Hepatocyte (in vitro differentiated cells): Measurements from ENCODE around the gene RASSF7. TPM values are rescaled to one million over a fixed set of nuclear protein-coding genes. Genes with fewer than 3 reads are reported as not detected.

ENCODE experiments used
- DNase-seq: peaks from one replicate; pipeline ENCODE4 v3.0.0-alpha.2; 2016; ENCODE audit warnings: low spot score
- H2AFZ ChIP-seq: fragments of 200-600 bp; sonication (generic); 2 replicates; pipeline ENCODE4 v1.6.0; 2016; ENCODE audit warnings: antibody characterized with exemption, mild to moderate bottlenecking
- H3K27ac ChIP-seq: fragments of 200-600 bp; sonication (generic); 2 replicates; pipeline ENCODE4 v1.5.1; 2016; ENCODE audit warnings: mild to moderate bottlenecking
- H3K27me3 ChIP-seq: fragments of 200-600 bp; sonication (generic); 2 replicates; pipeline ENCODE4 v1.6.1; 2016
- H3K36me3 ChIP-seq: fragments of 200-600 bp; sonication (generic); replicated peaks from 2 replicates; pipeline ENCODE4 v1.5.1; 2016; ENCODE audit warnings: low read depth; ENCODE audit not compliant: insufficient read depth
- H3K4me1 ChIP-seq: fragments of 200-600 bp; sonication (generic); 2 replicates; pipeline ENCODE4 v1.5.1; 2016; ENCODE audit warnings: mild to moderate bottlenecking, moderate library complexity; ENCODE audit not compliant: insufficient read depth
- H3K4me2 ChIP-seq: fragments of 200-600 bp; sonication (generic); 2 replicates; pipeline ENCODE4 v1.6.0; 2016
- H3K4me3 ChIP-seq: fragments of 200-600 bp; sonication (generic); 2 replicates; pipeline ENCODE4 v1.5.1; 2016; ENCODE audit warnings: mild to moderate bottlenecking
- H3K79me2 ChIP-seq: fragments of 200-600 bp; sonication (generic); 2 replicates; pipeline ENCODE4 v1.6.0; 2017; ENCODE audit warnings: mild to moderate bottlenecking
- H3K9me2 ChIP-seq: fragments of 200-600 bp; sonication (generic); replicated peaks from 2 replicates; pipeline ENCODE4 v1.6.0; 2017; ENCODE audit warnings: mild to moderate bottlenecking; ENCODE audit not compliant: insufficient read depth
- H3K9me3 ChIP-seq: fragments of 200-600 bp; sonication (generic); 2 replicates; pipeline ENCODE4 v1.5.1; 2016; ENCODE audit warnings: low read depth, mild to moderate bottlenecking
- H4K20me1 ChIP-seq: fragments of 200-600 bp; sonication (generic); 2 replicates; pipeline ENCODE4 v1.6.0; 2016; ENCODE audit warnings: mild to moderate bottlenecking; ENCODE audit not compliant: insufficient read depth, poor library complexity, severe bottlenecking
- CTCF ChIP-seq: fragments of 200-600 bp; sonication (generic); IDR thresholded peaks from 2 replicates; pipeline ENCODE4 v1.5.1; 2016; ENCODE audit warnings: antibody characterized with exemption, mild to moderate bottlenecking; ENCODE audit not compliant: poor library complexity
- EZH2 ChIP-seq: fragments of 200-600 bp; sonication (generic); IDR thresholded peaks from 2 replicates; pipeline ENCODE4 v1.6.1; 2016; ENCODE audit warnings: antibody characterized with exemption, mild to moderate bottlenecking, borderline replicate concordance
- EZH2phosphoT487 ChIP-seq: fragments of 200-600 bp; sonication (generic); IDR thresholded peaks from one replicate; pipeline ENCODE4 v1.6.1; 2018; ENCODE audit warnings: antibody characterized with exemption, mild to moderate bottlenecking, low read depth, moderate library complexity; ENCODE audit not compliant: unreplicated experiment, severe bottlenecking
- WGBS: methylation state at CpG from one replicate; pipeline ENCODE4 v1.1.6; 2016; ENCODE audit warnings: low lambda C conversion rate; ENCODE audit errors: missing lambda C conversion rate; 5-methylcytosine and 5-hydroxymethylcytosine counted together
- polyA plus RNA-seq: library from polyadenylated mRNA; unstranded; fragments of >200 nt; fragmentation: Nextera tagmentation; extraction: Ambion mirVana; gene quantifications from 2 replicates; pipeline ENCODE4 v1.2.1, GENCODE V29; 2016
- total RNA-seq: library from RNA; depleted of rRNA; stranded (reverse); fragments of >200 nt; gene quantifications from 2 replicates; pipeline ENCODE4 v1.2.3, GENCODE V29; 2014

RASSF7 gene
- total and polyA plus RNA-seq, 2 experiments from 2014 or later = 75.8 to 104 TPM

GRCh38 chr11:555227-555779 lies 5.5 kb upstream of the RASSF7 start:
- no peaks in the 10 kb centered on the region for H4K20me1 ChIP-seq
- DNase-seq = no peak
- no peaks in the 10 kb centered on the region for H3K9me2 ChIP-seq
- peak overlapping the region; percentile 36 for H3K4me3 ChIP-seq
- no peaks in the 10 kb centered on the region for H3K79me2 ChIP-seq
- no peak overlapping the region for H3K27ac ChIP-seq
- H3K4me1 ChIP-seq = peaks cover 21% of the 10 kb centered on the region
- no peaks in the 10 kb centered on the region for H3K9me3 ChIP-seq
- peak overlapping the region; percentile 96 for H3K4me2 ChIP-seq
- H3K27me3 ChIP-seq = peaks cover 34% of the 10 kb centered on the region
- H3K36me3 ChIP-seq = no peaks in the 10 kb centered on the region
- WGBS = 2% methylated on average over 21 of the region's 57 CpGs
- H2AFZ ChIP-seq = no peak overlapping the region
- TF ChIP-seq CTCF = no peak
- peak; percentile 76 for TF ChIP-seq EZH2

GRCh38 chr11:555780-556661 lies 4.7 kb upstream of the RASSF7 start:
- peak overlapping the region; percentile 96 for H3K4me2 ChIP-seq
- no peak for DNase-seq
- 19% methylated on average over 45 of the region's 104 CpGs for WGBS
- no peaks in the 10 kb centered on the region for H3K9me2 ChIP-seq
- peaks cover 34% of the 10 kb centered on the region for H3K27me3 ChIP-seq
- no peak for TF ChIP-seq CTCF
- TF ChIP-seq EZH2 = peak; percentile 83
- peak; percentile 32 for TF ChIP-seq EZH2phosphoT487
- H3K4me3 ChIP-seq = peak overlapping the region; percentile 36
- no peak overlapping the region for H3K27ac ChIP-seq
- H3K4me1 ChIP-seq = peaks cover 24% of the 10 kb centered on the region
- no peaks in the 10 kb centered on the region for H3K36me3 ChIP-seq
- no peaks in the 10 kb centered on the region for H4K20me1 ChIP-seq
- no peaks in the 10 kb centered on the region for H3K9me3 ChIP-seq
- no peak overlapping the region for H2AFZ ChIP-seq
- H3K79me2 ChIP-seq = no peaks in the 10 kb centered on the region

GRCh38 chr11:556662-557256 lies 4.0 kb upstream of the RASSF7 start:
- Histone ChIP-seq H4K20me1 (no peaks in the 10 kb centered on the region), H2AFZ (no peak overlapping the region), H3K27ac (no peak overlapping the region), H3K9me2 (no peaks in the 10 kb centered on the region), H3K27me3 (peaks cover 34% of the 10 kb centered on the region), H3K4me1 (peaks cover 24% of the 10 kb centered on the region), H3K36me3 (no peaks in the 10 kb centered on the region), H3K79me2 (peaks cover 2% of the 10 kb centered on the region), H3K4me3 (no peak overlapping the region), H3K9me3 (no peaks in the 10 kb centered on the region), H3K4me2 (no peak overlapping the region)
- DNase-seq = no peak
- WGBS = 87% methylated on average over 22 of the region's 22 CpGs
- TF ChIP-seq EZH2 (no peak), EZH2phosphoT487 (no peak), CTCF (no peak)
